Measurements from ENCODE around the gene GJE1.

Gene GJE1

GRCh38 chr6:142167071-142167470, 34.3 kb downstream of the GJE1 start:
- DNase-seq: no peak

- no peak for DNase-seq
Observed at GRCh38 chr6:142167486-142167885, 34.8 kb downstream of the GJE1 start.

GRCh38 chr6:142171351-142171750, 38.6 kb downstream of the GJE1 start:
- no peak for DNase-seq

DNA sequence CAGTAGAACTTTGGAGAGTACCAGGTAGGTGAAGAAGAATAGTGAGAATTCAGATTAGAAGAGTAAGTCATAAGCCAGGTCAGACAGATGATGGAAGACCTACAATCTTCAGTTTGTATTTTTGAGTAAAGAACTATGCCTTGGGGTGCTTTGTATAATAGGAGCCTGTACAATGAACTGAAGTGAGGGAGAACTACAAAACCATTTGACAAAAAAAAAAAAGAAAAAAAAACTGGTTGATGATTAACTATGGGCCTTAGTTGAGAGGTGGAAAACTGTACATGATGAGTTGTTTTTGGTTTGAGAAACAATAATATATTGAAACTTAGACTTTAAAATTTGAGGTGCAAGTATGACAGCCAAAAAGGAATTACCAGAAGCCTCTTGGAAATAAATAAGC, 40.0 kb downstream of the GJE1 start:
- DNase-seq: no peak

GRCh38 chr6:142173980-142174379, 41.3 kb downstream of the GJE1 start:
- no peak for DNase-seq

DNA sequence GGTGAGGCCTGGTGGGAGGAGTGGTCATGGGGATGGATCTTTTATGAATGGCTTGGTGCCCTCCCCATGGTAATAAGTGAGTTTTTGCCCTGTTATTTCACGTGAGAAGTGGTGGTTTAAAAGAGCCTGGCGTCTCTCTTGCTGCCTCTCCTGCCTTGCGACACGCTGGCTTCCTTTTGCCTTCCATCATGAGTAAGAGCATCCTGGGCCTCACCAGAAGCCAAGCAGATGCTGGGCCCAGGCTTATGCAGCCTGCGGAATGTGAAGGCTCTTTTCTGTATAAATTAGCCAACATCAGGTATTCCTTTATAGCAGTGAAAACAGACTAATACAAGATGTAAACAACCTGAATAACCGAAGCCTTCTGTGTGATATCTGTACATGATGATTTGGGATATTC, 42.0 kb downstream of the GJE1 start:
- no peak for DNase-seq

DNA sequence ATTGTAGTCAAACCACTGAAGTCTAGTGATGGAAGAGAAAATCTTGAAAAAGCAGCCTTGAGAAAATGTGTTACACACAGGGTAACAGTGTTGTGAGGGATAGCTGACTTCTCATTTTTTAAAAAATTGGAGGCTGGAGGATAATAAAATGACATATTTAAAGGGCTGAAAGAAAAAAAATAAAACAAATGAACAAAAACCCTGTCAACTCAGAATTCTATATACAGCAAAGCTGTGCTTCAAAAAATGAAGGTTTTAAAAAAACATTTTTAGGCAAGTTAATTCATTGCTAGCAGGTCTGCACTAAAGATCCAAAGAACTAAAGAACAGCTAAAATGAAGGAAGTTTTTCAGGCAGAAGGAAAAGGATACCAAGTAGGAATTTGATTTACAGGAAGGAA, 45.4 kb downstream of the GJE1 start:
- no peak for DNase-seq

DNA sequence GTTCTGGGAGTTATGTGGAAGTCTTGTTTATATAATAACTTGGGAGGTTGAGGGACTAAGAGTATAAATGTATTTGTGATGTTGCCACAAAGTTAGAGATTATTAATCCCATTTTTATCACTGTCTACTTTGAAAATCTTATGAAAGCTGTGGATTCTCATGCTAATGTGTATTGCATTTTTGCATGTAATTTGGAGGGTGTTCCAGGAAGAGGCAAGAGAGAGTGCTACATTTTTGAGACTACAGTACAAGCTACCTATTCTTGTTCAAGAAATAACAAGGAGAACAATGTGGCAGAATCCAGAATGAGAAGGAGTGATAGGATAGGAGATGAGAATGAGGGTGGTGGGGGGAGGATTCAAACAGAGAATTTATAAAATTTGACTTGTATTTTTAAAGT, 49.3 kb downstream of the GJE1 start:
- no peak for DNase-seq

DNA sequence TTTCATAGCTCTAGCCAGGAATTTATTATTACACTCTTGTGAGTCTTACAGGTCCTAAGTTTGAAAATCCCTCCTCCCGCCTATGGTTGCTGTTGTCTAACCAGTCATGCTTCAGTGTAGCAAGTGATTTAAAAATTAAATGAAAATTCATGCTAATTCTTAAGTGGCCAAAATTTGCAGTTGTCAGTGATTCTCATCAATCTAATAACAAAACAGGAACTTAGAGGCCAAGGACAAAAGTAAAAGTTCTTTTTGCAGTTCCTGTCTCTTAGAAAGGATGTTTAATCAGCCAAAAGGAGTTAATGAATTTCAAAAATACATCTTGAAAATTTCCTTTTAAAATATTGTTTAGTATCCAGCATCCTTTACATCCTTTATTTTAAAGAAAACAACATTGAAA, 50.6 kb downstream of the GJE1 start:
- DNase-seq: no peak

- DNase-seq: no peak
Observed at GRCh38 chr6:142184307-142184706, 51.6 kb downstream of the GJE1 start.
